ENCODE data around the gene BRSK1. TPM values are rescaled to one million over a fixed set of nuclear protein-coding genes. Genes with fewer than 3 reads are reported as not detected.

The BRSK1 gene
- total and polyA plus RNA-seq, 4 donors: 0.53 to 6.4 (median 1.5) TPM

GRCh38 chr19:55279340-55279739 lies 4.5 kb upstream of the BRSK1 start:
- Histone ChIP-seq H3K9me3 (ENCODE audit: control insufficient read depth in 4 of 4, insufficient read depth in 3 of 4, low read length in 3 of 4) (no peaks in the 10 kb centered on the region), H3K27me3 (ENCODE audit: control insufficient read depth in 3 of 3, insufficient read depth in 3 of 3, low read length in 2 of 3) (no peaks in the 10 kb centered on the region), H3K4me1 (ENCODE audit: control insufficient read depth in 5 of 5, insufficient read depth in 5 of 5, low read length in 5 of 5) (peaks cover 4 to 15% (median 6%) of the 10 kb centered on the region in 5 donors), H3K36me3 (ENCODE audit: control insufficient read depth in 4 of 4, insufficient read depth in 4 of 4, low read length in 4 of 4) (peaks cover 0 to 19% (median 5%) of the 10 kb centered on the region in 4 donors), H3K9ac (ENCODE audit: insufficient read depth in 1 of 2, low read length in 2 of 2) (peak overlapping the region; percentile 58 to 68), H3K4me3 (peak overlapping the region; percentile 79), H3K27ac (ENCODE audit: low read depth in 1 of 2, low read length in 1 of 2) (peak overlapping the region; percentile 51 to 82)
- DNase-seq (no peak), ATAC-seq (ENCODE audit: insufficient read depth, low FRiP score) (no peak)
- WGBS, 2 donors: 14 to 16% methylated on average over 23 of the region's 23 CpGs
- TF ChIP-seq CTCF (IDR thresholded peaks at IDR 0.05; ENCODE audit: control extremely low read depth, extremely low read depth): no peak

GRCh38 chr19:55279770-55280643 lies 3.8 kb upstream of the BRSK1 start, which contains the start of gene HSPBP1:
Gene HSPBP1 (minus strand): TSS chr19:55280110. CDS start chr19:55279608, 502 bp downstream.
- Histone ChIP-seq H3K4me1 (ENCODE audit: control insufficient read depth in 5 of 5, insufficient read depth in 5 of 5, low read length in 5 of 5) (peaks cover 4 to 16% (median 6%) of the 10 kb centered on the region in 5 donors), H3K9me3 (ENCODE audit: control insufficient read depth in 4 of 4, insufficient read depth in 3 of 4, low read length in 3 of 4) (no peaks in the 10 kb centered on the region), H3K4me3 (peak within 1 kb of the TSS; percentile 79), H3K27ac (ENCODE audit: low read depth in 1 of 2, low read length in 1 of 2) (peak within 1 kb of the TSS; percentile 51 to 82), H3K9ac (ENCODE audit: insufficient read depth in 1 of 2, low read length in 2 of 2) (peak within 1 kb of the TSS; percentile 58 to 68), H3K36me3 (ENCODE audit: control insufficient read depth in 4 of 4, insufficient read depth in 4 of 4, low read length in 4 of 4) (peaks cover 0 to 15% (median 5%) of the 10 kb centered on the region in 4 donors), H3K27me3 (ENCODE audit: control insufficient read depth in 3 of 3, insufficient read depth in 3 of 3, low read length in 2 of 3) (no peaks in the 10 kb centered on the region)
- 4 to 5% methylated on average over 52 of the region's 52 CpGs for WGBS, 2 donors
- peak; percentile 89 for ATAC-seq (ENCODE audit: insufficient read depth, low FRiP score)
- peak; percentile 96 to 98 (median 97) for DNase-seq
- TF ChIP-seq CTCF (IDR thresholded peaks at IDR 0.05; ENCODE audit: control extremely low read depth, extremely low read depth): no peak

GRCh38 chr19:55284405-55285058 lies 735 bp downstream of the BRSK1 start:
- Histone ChIP-seq H3K9ac (ENCODE audit: insufficient read depth in 1 of 2, low read length in 2 of 2) (peak overlapping the region in 1 of 2 donors; percentile 25), H3K27me3 (ENCODE audit: control insufficient read depth in 3 of 3, insufficient read depth in 3 of 3, low read length in 2 of 3) (no peaks in the 10 kb centered on the region), H3K4me3 (no peak overlapping the region), H3K9me3 (ENCODE audit: control insufficient read depth in 4 of 4, insufficient read depth in 3 of 4, low read length in 3 of 4) (no peaks in the 10 kb centered on the region), H3K4me1 (ENCODE audit: control insufficient read depth in 5 of 5, insufficient read depth in 5 of 5, low read length in 5 of 5) (peaks cover 0 to 17% (median 4%) of the 10 kb centered on the region in 5 donors), H3K27ac (ENCODE audit: low read depth in 1 of 2, low read length in 1 of 2) (peak overlapping the region in 1 of 2 donors; percentile 27), H3K36me3 (ENCODE audit: control insufficient read depth in 4 of 4, insufficient read depth in 4 of 4, low read length in 4 of 4) (no peaks in the 10 kb centered on the region)
- ATAC-seq (ENCODE audit: insufficient read depth, low FRiP score) (no peak), DNase-seq (no peak)
- TF ChIP-seq CTCF (IDR thresholded peaks at IDR 0.05; ENCODE audit: control extremely low read depth, extremely low read depth): no peak
- 32 to 72% methylated on average over 8 to 16 of the region's 16 CpGs for WGBS, 2 donors

Measured in lung (tissue), 12 donors.